SK-N-SH (cell line): ENCODE measurements around the gene RNF40. TPM values are rescaled to one million over a fixed set of nuclear protein-coding genes. Genes with fewer than 3 reads are reported as not detected.

Experiments
- CTCF ChIA-PET: fragments of 300-600, 350-600 bp; formaldehyde crosslinking; extraction: SDS; loops from one replicate; lab custom pipeline; 2021; lab: Yijun Ruan, JAX
- POLR2A ChIA-PET: fragments of 350-600 bp; sonication (Branson Sonifier 250); formaldehyde crosslinking; extraction: SDS; loops from one replicate; lab custom pipeline; 2020; ENCODE audit warnings: antibody characterized with exemption, inconsistent platforms; lab: Yijun Ruan, JAX
- DNase-seq: peaks from one replicate; pipeline ENCODE4 v3.0.0; 2012
- H2AFZ ChIP-seq: fragments of 200-600 bp; sonication (generic); 2 replicates; pipeline ENCODE4 v1.8.1; 2016; ENCODE audit warnings: antibody characterized with exemption, mild to moderate bottlenecking, low read depth
- H3F3A ChIP-seq: fragments of 200-600 bp; sonication (generic); replicated peaks from 2 replicates; pipeline ENCODE3; 2016; ENCODE audit warnings: antibody characterized with exemption, mild to moderate bottlenecking; ENCODE audit not compliant: insufficient read depth
- H3K27ac ChIP-seq, 2 experiments: fragments of 200-500 bp in 1 of 2; fragments of 200-600 bp in 1 of 2; sonication (Bioruptor generic) in 1 of 2; sonication (generic), shearing (Covaris generic) in 1 of 2; 2 replicates each; pipeline versions ENCODE4 v1.5.1 to v1.6.1; 2014 to 2016; ENCODE audit warnings: low read depth in 2 of 2, inconsistent platforms in 1 of 2, low read length in 1 of 2, mild to moderate bottlenecking in 1 of 2, mixed read lengths in 1 of 2
- H3K27me3 ChIP-seq: fragments of 200-600 bp; sonication (generic), shearing (Covaris generic); 2 replicates; pipeline ENCODE4 v1.6.1; 2016; ENCODE audit warnings: mixed run types; ENCODE audit not compliant: insufficient read depth
- H3K36me3 ChIP-seq, 2 experiments: fragments of 200-500 bp in 1 of 2; fragments of 200-600 bp in 1 of 2; sonication (Bioruptor generic) in 1 of 2; sonication (generic) in 1 of 2; replicated peaks in 1 of 2; 2 replicates each; pipeline versions ENCODE3 to v1.5.1; 2014 to 2016; ENCODE audit warnings: low read length in 1 of 2, mild to moderate bottlenecking in 1 of 2; ENCODE audit not compliant: insufficient read depth in 2 of 2, control insufficient read depth in 1 of 2
- H3K4me1 ChIP-seq, 2 experiments: fragments of 200-500 bp in 1 of 2; fragments of 200-600 bp in 1 of 2; sonication (Bioruptor generic) in 1 of 2; sonication (generic), shearing (Covaris generic) in 1 of 2; 2 replicates each; pipeline versions ENCODE4 v1.5.1 to v1.6.1; 2014 to 2016; ENCODE audit warnings: low read depth in 1 of 2, low read length in 1 of 2, mixed run types in 1 of 2; ENCODE audit not compliant: insufficient read depth in 2 of 2, control insufficient read depth in 1 of 2
- H3K4me2 ChIP-seq: fragments of 200-600 bp; sonication (generic), shearing (Covaris generic); 2 replicates; pipeline ENCODE4 v1.6.1; 2017; ENCODE audit warnings: mixed run types
- H3K4me3 ChIP-seq, 2 experiments: fragments of 200-500 bp in 1 of 2; fragments of 200-600 bp in 1 of 2; sonication (Bioruptor generic) in 1 of 2; sonication (generic), shearing (Covaris generic) in 1 of 2; 2 replicates each; pipeline versions ENCODE4 v1.5.1 to v1.8.1; 2014 to 2016; ENCODE audit warnings: low read depth in 2 of 2, inconsistent platforms in 1 of 2, low read length in 1 of 2, mild to moderate bottlenecking in 1 of 2, mixed read lengths in 1 of 2, moderate library complexity in 1 of 2
- H3K79me2 ChIP-seq: fragments of 200-600 bp; sonication (generic); 2 replicates; pipeline ENCODE4 v1.8.1; 2017; ENCODE audit warnings: mild to moderate bottlenecking; ENCODE audit not compliant: insufficient read depth
- H3K9ac ChIP-seq: fragments of 200-600 bp; sonication (generic); 2 replicates; pipeline ENCODE4 v1.6.1; 2017; ENCODE audit warnings: mixed run types
- H3K9me2 ChIP-seq: fragments of 200-600 bp; sonication (generic); 2 replicates; pipeline ENCODE4 v1.6.1; 2017; ENCODE audit warnings: mixed run types
- H3K9me3 ChIP-seq: fragments of 200-600 bp; sonication (generic); 2 replicates; pipeline ENCODE4 v1.6.1; 2017; ENCODE audit warnings: mixed run types, mild to moderate bottlenecking, moderate library complexity
- H4K20me1 ChIP-seq: fragments of 200-600 bp; sonication (generic); 2 replicates; pipeline ENCODE4 v1.6.1; 2017; ENCODE audit warnings: mild to moderate bottlenecking, mixed run types; ENCODE audit not compliant: insufficient read depth
- ELF1 ChIP-seq: IDR thresholded peaks from 2 replicates; pipeline ENCODE4 v1.4.0; 2012
- FOSL2 ChIP-seq: IDR thresholded peaks from 2 replicates; pipeline ENCODE4 v1.4.0; 2012; ENCODE audit warnings: low read depth, mild to moderate bottlenecking, moderate library complexity, borderline replicate concordance
- FOXM1 ChIP-seq: IDR thresholded peaks from 2 replicates; pipeline ENCODE4 v1.4.0; 2012; ENCODE audit warnings: low read depth, mild to moderate bottlenecking
- IRF3 ChIP-seq: fragments of 150-350 bp; IDR thresholded peaks from 2 replicates; pipeline ENCODE4 v1.6.1; 2016; ENCODE audit warnings: mild to moderate bottlenecking, low read depth, low read length
- MAX ChIP-seq: IDR thresholded peaks from 2 replicates; pipeline ENCODE4 v1.4.0; 2012; ENCODE audit warnings: low read depth
- MEF2A ChIP-seq: IDR thresholded peaks from 2 replicates; pipeline ENCODE4 v1.4.0; 2012; ENCODE audit warnings: low read depth, borderline replicate concordance
- MXI1 ChIP-seq: IDR thresholded peaks from 2 replicates; pipeline ENCODE4 v1.6.1; 2012; ENCODE audit warnings: mild to moderate bottlenecking, low read depth, low read length, improper control_type of control experiment
- NFIC ChIP-seq: IDR thresholded peaks from 2 replicates; pipeline ENCODE4 v1.4.0; 2012; ENCODE audit warnings: borderline replicate concordance
- RAD21 ChIP-seq: IDR thresholded peaks from 2 replicates; pipeline ENCODE4 v1.6.1; 2012; ENCODE audit warnings: mild to moderate bottlenecking, low read length
- REST ChIP-seq: IDR thresholded peaks from 2 replicates; pipeline ENCODE4 v1.6.1; 2012; ENCODE audit warnings: mild to moderate bottlenecking, low read depth, low read length, moderate library complexity
- SMC3 ChIP-seq: IDR thresholded peaks from 2 replicates; pipeline ENCODE4 v1.6.1; 2012; ENCODE audit warnings: low read depth, low read length, improper control_type of control experiment
- TAF1 ChIP-seq: IDR thresholded peaks from 2 replicates; pipeline ENCODE4 v1.6.1; 2012; ENCODE audit warnings: low read depth, mild to moderate bottlenecking, low read length, moderate library complexity, borderline replicate concordance
- TCF12 ChIP-seq: IDR thresholded peaks from 2 replicates; pipeline ENCODE4 v1.4.0; 2012
- USF2 ChIP-seq: fragments of 150-350 bp; IDR thresholded peaks from 2 replicates; pipeline ENCODE4 v1.6.1; 2017; ENCODE audit warnings: antibody characterized with exemption, low read length, low read depth, borderline replicate concordance
- whole genome bisulfite sequencing: methylation state at CpG from one replicate; pipeline ENCODE4 v1.1.6; 2017; ENCODE audit warnings: low lambda C conversion rate; 5-methylcytosine and 5-hydroxymethylcytosine counted together
- polyA plus RNA-seq, 3 experiments: library from polyadenylated mRNA; depleted of rRNA; stranded (reverse); fragments of >200 nt; gene quantifications; 2 replicates each; pipeline ENCODE4 v1.2.3, GENCODE V29; 2012

RNF40 gene
- polyA plus RNA-seq, 1 of the 3 experiments (the other 2 are of a cell fraction) = 49.8 TPM

GRCh38 chr16:30782486-30783279 is 20.6 kb downstream of the RNF40 start:
- Histone ChIP-seq H3K9ac (no peak overlapping the region), H3K4me3 (no peak overlapping the region), H3K9me3 (no peaks in the 10 kb centered on the region), H3K36me3 (peaks cover 8 to 52% of the 10 kb centered on the region in 2 experiments), H3K4me2 (no peak overlapping the region), H4K20me1 (no peaks in the 10 kb centered on the region), H3K27ac (no peak overlapping the region), H3F3A (peaks cover 15% of the 10 kb centered on the region), H3K79me2 (peaks cover 42% of the 10 kb centered on the region), H2AFZ (no peak overlapping the region), H3K27me3 (no peaks in the 10 kb centered on the region), H3K4me1 (peaks cover 2 to 18% of the 10 kb centered on the region in 2 experiments; a peak in 2 of 4 replicates), H3K9me2 (no peaks in the 10 kb centered on the region)
- ChIA-PET POLR2A (interaction anchor here (1.0 to 2.0 kb wide), 2 partner anchors 10 to 23 kb away, joined by 4 to 10 read pairs; no protein-coding TSS in a partner anchor), CTCF (interaction anchor here (1.0 kb wide), 1 partner anchor 18 kb away, joined by 3 read pairs; no protein-coding TSS in a partner anchor)
- 97% methylated on average over 41 of the region's 63 CpGs for WGBS
- no peak for DNase-seq
- TF ChIP-seq MEF2A (no peak), IRF3 (no peak), MAX (no peak), NFIC (no peak), FOSL2 (no peak), SMC3 (no peak), TCF12 (no peak), MXI1 (no peak), RAD21 (no peak), FOXM1 (no peak), TAF1 (no peak), USF2 (no peak), ELF1 (no peak), REST (no peak)
